Measurements from ENCODE around the gene LIPC.
A peak's percentile ranks its signal among the peaks of the same experiment; 100 is the strongest.

The LIPC gene

DNA sequence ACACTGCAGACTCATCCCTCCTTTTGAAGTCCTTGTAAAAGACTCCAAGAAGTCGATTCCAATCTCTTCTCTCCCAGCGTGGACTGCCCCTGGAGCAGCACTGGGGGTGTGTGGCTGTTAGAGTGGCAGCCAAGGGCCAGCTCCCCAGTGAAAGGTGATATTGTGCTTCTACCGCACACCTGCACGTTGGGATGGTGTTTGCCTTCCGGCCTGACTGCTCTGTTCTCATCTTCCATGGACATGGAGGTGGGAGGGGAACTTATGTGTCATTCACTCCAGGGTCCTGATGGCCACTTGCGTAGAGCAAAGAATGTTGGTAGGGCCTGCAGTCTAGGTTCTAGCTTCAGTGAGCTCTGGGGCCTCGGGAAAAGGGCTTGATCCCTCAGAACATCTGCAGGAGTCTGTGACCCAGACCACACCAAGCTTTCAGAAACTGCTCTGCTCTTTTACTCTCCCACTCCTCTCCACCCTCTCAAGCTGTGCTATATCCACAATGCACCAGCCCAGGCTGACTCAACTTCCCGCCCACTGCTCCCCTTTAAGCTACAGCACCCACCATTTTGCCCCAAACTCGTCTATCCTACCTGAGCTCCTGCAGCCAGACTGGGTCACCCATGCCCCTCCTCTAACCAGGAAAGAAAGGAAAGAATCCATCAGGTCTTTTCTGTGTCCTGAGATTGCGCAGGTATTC, 31.3 kb downstream of the LIPC start:
- Histone ChIP-seq H3K79me2 (ENCODE audit: low read length) (no peaks in the 10 kb centered on the region), H4K20me1 (ENCODE audit: insufficient read depth, low read length) (no peaks in the 10 kb centered on the region), H3K36me3 (replicated peaks; ENCODE audit: insufficient read depth, low read length) (no peaks in the 10 kb centered on the region), H3K9me3 (replicated peaks; ENCODE audit: insufficient read depth, low read length) (no peaks in the 10 kb centered on the region), H3K27me3 (replicated peaks; ENCODE audit: insufficient read depth, low read length) (no peaks in the 10 kb centered on the region), H3F3A (ENCODE audit: insufficient read depth, low read length) (peaks cover 17% of the 10 kb centered on the region), H3K27ac (ENCODE audit: low read length) (peak overlapping the region; percentile 86), H3K4me2 (ENCODE audit: low read depth, low read length) (peak overlapping the region; percentile 37; the same call in 1 of the 2 replicates), H3K9ac (ENCODE audit: low read length) (peak overlapping the region; percentile 17; the same call in 1 of the 2 replicates), H3K4me3 (ENCODE audit: low read length) (no peak overlapping the region), H2AFZ (ENCODE audit: low read length) (no peak overlapping the region), H3K4me1 (ENCODE audit: low read length) (peaks cover 54% of the 10 kb centered on the region), H3K9me2 (replicated peaks; ENCODE audit: insufficient read depth, low read length) (no peaks in the 10 kb centered on the region)
- TF ChIP-seq EZH2 (optimal IDR thresholded peaks at IDR 0.05; ENCODE audit: low read depth, low read length): no peak
- TF ChIP-seq EZH2phosphoT487 (IDR thresholded peaks at IDR 0.05; ENCODE audit: low read length): no peak
- TF ChIP-seq, protein P1, sequence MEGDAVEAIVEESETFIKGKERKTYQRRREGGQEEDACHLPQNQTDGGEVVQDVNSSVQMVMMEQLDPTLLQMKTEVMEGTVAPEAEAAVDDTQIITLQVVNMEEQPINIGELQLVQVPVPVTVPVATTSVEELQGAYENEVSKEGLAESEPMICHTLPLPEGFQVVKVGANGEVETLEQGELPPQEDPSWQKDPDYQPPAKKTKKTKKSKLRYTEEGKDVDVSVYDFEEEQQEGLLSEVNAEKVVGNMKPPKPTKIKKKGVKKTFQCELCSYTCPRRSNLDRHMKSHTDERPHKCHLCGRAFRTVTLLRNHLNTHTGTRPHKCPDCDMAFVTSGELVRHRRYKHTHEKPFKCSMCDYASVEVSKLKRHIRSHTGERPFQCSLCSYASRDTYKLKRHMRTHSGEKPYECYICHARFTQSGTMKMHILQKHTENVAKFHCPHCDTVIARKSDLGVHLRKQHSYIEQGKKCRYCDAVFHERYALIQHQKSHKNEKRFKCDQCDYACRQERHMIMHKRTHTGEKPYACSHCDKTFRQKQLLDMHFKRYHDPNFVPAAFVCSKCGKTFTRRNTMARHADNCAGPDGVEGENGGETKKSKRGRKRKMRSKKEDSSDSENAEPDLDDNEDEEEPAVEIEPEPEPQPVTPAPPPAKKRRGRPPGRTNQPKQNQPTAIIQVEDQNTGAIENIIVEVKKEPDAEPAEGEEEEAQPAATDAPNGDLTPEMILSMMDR (IDR thresholded peaks at IDR 0.05; ENCODE audit: low read length): no peak
- no peak for DNase-seq

- Histone ChIP-seq H3K9me3 (replicated peaks; ENCODE audit: insufficient read depth, low read length) (no peaks in the 10 kb centered on the region), H3K4me3 (ENCODE audit: low read length) (no peak overlapping the region), H3K79me2 (ENCODE audit: low read length) (no peaks in the 10 kb centered on the region), H2AFZ (ENCODE audit: low read length) (no peak overlapping the region), H3K4me1 (ENCODE audit: low read length) (peaks cover 45% of the 10 kb centered on the region), H3K4me2 (ENCODE audit: low read depth, low read length) (peak overlapping the region; percentile 37; the same call in 1 of the 2 replicates), H3K9me2 (replicated peaks; ENCODE audit: insufficient read depth, low read length) (no peaks in the 10 kb centered on the region), H4K20me1 (ENCODE audit: insufficient read depth, low read length) (no peaks in the 10 kb centered on the region), H3F3A (ENCODE audit: insufficient read depth, low read length) (peaks cover 17% of the 10 kb centered on the region), H3K27ac (ENCODE audit: low read length) (peak overlapping the region; percentile 86), H3K36me3 (replicated peaks; ENCODE audit: insufficient read depth, low read length) (no peaks in the 10 kb centered on the region), H3K27me3 (replicated peaks; ENCODE audit: insufficient read depth, low read length) (no peaks in the 10 kb centered on the region), H3K9ac (ENCODE audit: low read length) (peak overlapping the region; percentile 17)
- TF ChIP-seq EZH2 (optimal IDR thresholded peaks at IDR 0.05; ENCODE audit: low read depth, low read length) (no peak), EZH2phosphoT487 (IDR thresholded peaks at IDR 0.05; ENCODE audit: low read length) (no peak)
- TF ChIP-seq, protein P1 (IDR thresholded peaks at IDR 0.05; ENCODE audit: low read length): 0 out of 2 replicates have a peak, but pooled peaks have one; percentile 15
- peak; percentile 97 for DNase-seq
Observed at GRCh38 chr15:58463815-58464650, 32.2 kb downstream of the LIPC start.

DNA sequence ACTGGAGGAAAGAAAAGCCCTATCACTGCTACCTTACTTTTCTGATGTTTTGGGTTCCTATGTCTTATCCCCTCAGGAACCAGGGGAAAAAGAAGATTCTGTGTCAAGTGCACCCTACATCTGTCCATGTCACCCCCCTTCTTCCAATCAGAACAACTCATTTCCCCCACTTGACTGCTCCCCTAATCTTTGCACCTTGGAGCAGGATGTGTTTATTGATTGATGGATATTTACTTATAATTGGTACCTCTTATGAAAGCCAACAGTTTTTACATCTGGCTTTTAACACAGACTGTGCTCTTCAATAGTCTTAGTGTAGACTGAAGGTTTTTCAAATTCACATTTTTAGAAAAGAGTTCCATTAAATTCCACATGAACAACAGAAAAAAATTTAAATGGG, 33.3 kb downstream of the LIPC start:
- H3K4me3 ChIP-seq (ENCODE audit: low read length): no peak overlapping the region
- DNase-seq: no peak
- no peaks in the 10 kb centered on the region for H3K9me3 ChIP-seq (replicated peaks; ENCODE audit: insufficient read depth, low read length)
- TF ChIP-seq, protein P1 (IDR thresholded peaks at IDR 0.05; ENCODE audit: low read length): no peak
- TF ChIP-seq EZH2 (optimal IDR thresholded peaks at IDR 0.05; ENCODE audit: low read depth, low read length) (no peak), EZH2phosphoT487 (IDR thresholded peaks at IDR 0.05; ENCODE audit: low read length) (no peak)
- H2AFZ ChIP-seq (ENCODE audit: low read length): no peak overlapping the region
- H3K27me3 ChIP-seq (replicated peaks; ENCODE audit: insufficient read depth, low read length): no peaks in the 10 kb centered on the region
- H3K9ac ChIP-seq (ENCODE audit: low read length): no peak overlapping the region
- no peaks in the 10 kb centered on the region for H3K9me2 ChIP-seq (replicated peaks; ENCODE audit: insufficient read depth, low read length)
- H3F3A ChIP-seq (ENCODE audit: insufficient read depth, low read length): peaks cover 17% of the 10 kb centered on the region
- H4K20me1 ChIP-seq (ENCODE audit: insufficient read depth, low read length): no peaks in the 10 kb centered on the region
- peak overlapping the region; percentile 86; the same call in 1 of the 2 replicates for H3K27ac ChIP-seq (ENCODE audit: low read length)
- H3K4me1 ChIP-seq (ENCODE audit: low read length): peaks cover 37% of the 10 kb centered on the region
- no peaks in the 10 kb centered on the region for H3K36me3 ChIP-seq (replicated peaks; ENCODE audit: insufficient read depth, low read length)
- H3K4me2 ChIP-seq (ENCODE audit: low read depth, low read length): no peak overlapping the region
- no peaks in the 10 kb centered on the region for H3K79me2 ChIP-seq (ENCODE audit: low read length)
